Natural killer cell treated with Interleukin-12 subunit alpha and Interleukin-12 subunit beta and Interleukin-15 and Interleukin-18, amount 100 ng/mL, for 72 hours (primary cell): ENCODE data around the gene GGCX. TPM values are rescaled to one million over a fixed set of nuclear protein-coding genes. Genes with fewer than 3 reads are reported as not detected.

ENCODE experiments used
- ATAC-seq, 2 donors: fragments of 150-1000 bp; cut with Tn5 transposase in 1 of 2; sonication (Bioruptor Pico), chemical (Tn5 transposase) in 1 of 2; 2 replicates each; pipeline ENCODE4 v1.10.0; 2021
- DNase-seq: peaks from one replicate; pipeline ENCODE4 v3.0.0; 2022; ENCODE audit warnings: low spot score
- H3K27ac Mint-ChIP-seq, 2 donors: 1 replicate in 1 of 2; 2 replicates in 1 of 2; pipeline ENCODE4 v1.8.0; 2022; ENCODE audit warnings: mixed read lengths in 2 of 2, mild to moderate bottlenecking in 1 of 2, moderate library complexity in 1 of 2
- H3K27me3 Mint-ChIP-seq, 2 donors: 1 replicate in 1 of 2; 2 replicates in 1 of 2; pipeline ENCODE4 v1.8.0; 2022; ENCODE audit warnings: mixed read lengths in 2 of 2
- H3K36me3 Mint-ChIP-seq: one replicate; pipeline ENCODE4 v1.8.0; 2022; ENCODE audit warnings: mixed read lengths
- H3K4me1 Mint-ChIP-seq, 2 donors: 1 replicate in 1 of 2; 2 replicates in 1 of 2; pipeline ENCODE4 v1.8.0; 2022; ENCODE audit warnings: low read depth in 2 of 2, mixed read lengths in 2 of 2, mild to moderate bottlenecking in 1 of 2
- H3K4me3 Mint-ChIP-seq: one replicate; pipeline ENCODE4 v1.8.0; 2022; ENCODE audit warnings: mixed read lengths
- H3K9me3 Mint-ChIP-seq: 2 replicates; pipeline ENCODE4 v1.8.0; 2022; ENCODE audit warnings: mixed read lengths
- total RNA-seq, 2 donors: library from RNA; stranded (reverse); gene quantifications; one replicate each; pipeline ENCODE4 v1.2.3, GENCODE V29; 2022

GGCX gene
- total RNA-seq, 2 donors from 2014 or later, result 24.9 to 37.1 TPM

DNA sequence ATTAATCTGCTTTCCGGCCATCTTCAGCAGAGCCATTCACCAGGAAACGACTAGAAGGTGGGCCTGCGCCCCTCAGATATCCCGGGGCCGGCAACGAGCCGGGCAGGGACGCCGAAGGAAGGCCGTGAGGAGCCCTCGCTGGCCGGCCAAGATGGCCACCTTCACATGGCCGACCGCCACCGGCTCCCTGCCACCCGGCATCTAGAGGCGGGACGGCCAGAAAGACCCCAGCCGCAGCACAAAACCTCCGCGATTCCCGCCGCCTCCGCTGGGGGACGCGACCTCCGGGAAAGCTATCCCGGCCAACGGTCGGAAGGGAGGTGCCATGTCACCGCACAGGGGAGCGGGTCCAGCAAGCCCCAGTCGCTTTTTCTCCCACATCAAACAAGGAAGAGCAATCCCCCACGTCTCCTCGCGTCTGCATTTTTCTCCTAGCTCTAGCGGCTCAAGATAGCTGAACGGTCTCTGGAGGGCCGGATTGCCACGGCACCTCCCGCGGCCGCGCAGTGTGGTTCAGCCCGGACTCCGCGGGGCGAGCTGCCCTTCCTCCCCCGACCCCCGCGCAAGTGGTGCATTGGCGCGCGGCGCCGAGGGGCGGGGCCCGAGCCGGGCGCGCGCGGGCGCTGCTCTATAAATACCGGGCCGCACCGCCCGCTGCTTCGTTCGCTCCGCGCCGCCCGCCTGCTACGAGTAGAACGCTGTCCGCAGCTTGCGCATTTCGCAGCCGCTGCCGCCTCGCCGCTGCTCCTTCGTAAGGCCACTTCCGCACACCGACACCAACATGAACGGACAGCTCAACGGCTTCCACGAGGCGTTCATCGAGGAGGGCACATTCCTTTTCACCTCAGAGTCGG lies 22.6 kb downstream of the GGCX start, which contains the start of gene MAT2A:
Gene MAT2A, plus strand, starts transcription at position 662 of the 854 bp plus-strand sequence. Its CDS starts 120 bp downstream, at position 782.
- peaks cover 45 to 47% of the 10 kb centered on the region in 2 donors for H3K4me1 Mint-ChIP-seq
- peak within 1 kb of the TSS; percentile 98 for H3K4me3 Mint-ChIP-seq
- ATAC-seq (peak; percentile 89 to 90), DNase-seq (peak; percentile 94)
- H3K27ac Mint-ChIP-seq, result peak within 1 kb of the TSS; percentile 97
- no peaks in the 10 kb centered on the region for H3K27me3 Mint-ChIP-seq
- H3K9me3 Mint-ChIP-seq, result no peaks in the 10 kb centered on the region
- H3K36me3 Mint-ChIP-seq, result peaks cover 38% of the 10 kb centered on the region

DNA sequence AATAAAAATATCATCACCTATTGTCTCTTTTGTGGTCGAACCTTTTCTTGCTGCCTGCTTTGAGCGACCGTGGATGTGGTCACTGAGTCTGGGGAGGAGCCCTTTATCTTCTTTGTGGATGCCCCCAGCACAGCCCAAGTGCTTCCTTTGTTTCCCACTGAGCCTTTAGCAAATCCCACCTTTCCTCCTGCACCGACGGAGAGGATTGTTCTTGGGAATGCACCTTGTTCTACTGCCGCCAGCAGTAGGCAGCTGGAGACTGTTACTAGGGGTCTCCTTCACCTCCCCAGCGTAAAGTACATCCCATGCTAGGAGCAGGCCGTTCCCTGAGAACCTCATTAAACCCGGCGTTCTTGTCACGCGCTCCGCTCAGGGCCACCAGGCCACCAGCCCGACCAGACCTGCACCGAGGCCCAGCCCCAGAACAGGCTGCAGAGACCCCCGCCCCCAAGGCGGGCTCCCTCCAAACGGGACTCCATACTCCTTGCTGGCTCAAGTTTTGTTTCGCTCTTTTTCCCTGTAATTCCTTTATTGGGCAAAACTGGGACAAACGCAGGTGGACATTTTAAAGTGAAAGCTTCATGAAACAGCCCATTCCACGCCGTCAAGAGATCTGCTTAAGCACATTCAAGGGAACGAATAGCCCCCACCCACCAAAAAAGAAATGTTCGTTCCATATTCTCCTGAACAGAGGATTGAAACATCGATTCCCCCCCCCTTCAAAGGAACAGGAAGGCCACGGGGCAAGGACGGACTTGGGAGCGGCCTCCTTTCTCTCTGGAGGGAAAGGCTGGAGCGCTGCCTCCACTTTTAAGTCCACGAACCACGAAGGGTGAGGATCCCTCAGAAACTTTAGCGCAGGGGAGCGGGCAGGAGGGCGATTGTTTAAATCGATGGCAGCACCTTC lies 23.4 kb downstream of the GGCX start:
- Mint-ChIP-seq H3K4me1 (peaks cover 38 to 42% of the 10 kb centered on the region in 2 donors), H3K4me3 (peak overlapping the region; percentile 98), H3K36me3 (peaks cover 29% of the 10 kb centered on the region), H3K27me3 (no peaks in the 10 kb centered on the region), H3K9me3 (no peaks in the 10 kb centered on the region), H3K27ac (peak overlapping the region; percentile 97)
- ATAC-seq (no peak), DNase-seq (no peak)

DNA sequence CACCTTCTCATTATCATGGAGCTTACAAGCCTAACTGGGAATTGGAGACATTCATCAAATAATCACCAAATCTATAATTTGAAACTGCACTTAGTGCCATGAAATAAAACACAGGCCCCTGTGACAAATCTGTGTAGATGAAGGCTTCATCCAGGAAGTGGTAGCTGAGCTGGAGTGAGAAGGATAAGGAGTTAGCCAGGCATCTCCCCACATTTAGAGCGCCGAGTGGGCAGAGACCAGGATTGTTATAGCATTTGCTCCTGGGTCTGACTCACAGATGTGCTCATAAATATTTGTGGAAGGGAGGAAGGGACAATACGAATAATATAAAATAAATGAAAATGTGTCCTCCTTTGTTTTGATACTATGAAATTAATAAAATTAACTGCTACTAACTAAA lies 24.8 kb downstream of the GGCX start:
- peaks cover 16% of the 10 kb centered on the region for H3K36me3 Mint-ChIP-seq
- ATAC-seq (no peak), DNase-seq (no peak)
- no peaks in the 10 kb centered on the region for H3K9me3 Mint-ChIP-seq
- peaks cover 25 to 28% of the 10 kb centered on the region in 2 donors for H3K4me1 Mint-ChIP-seq
- no peak overlapping the region for H3K27ac Mint-ChIP-seq
- H3K27me3 Mint-ChIP-seq, result no peaks in the 10 kb centered on the region
- H3K4me3 Mint-ChIP-seq, result no peak overlapping the region

DNA sequence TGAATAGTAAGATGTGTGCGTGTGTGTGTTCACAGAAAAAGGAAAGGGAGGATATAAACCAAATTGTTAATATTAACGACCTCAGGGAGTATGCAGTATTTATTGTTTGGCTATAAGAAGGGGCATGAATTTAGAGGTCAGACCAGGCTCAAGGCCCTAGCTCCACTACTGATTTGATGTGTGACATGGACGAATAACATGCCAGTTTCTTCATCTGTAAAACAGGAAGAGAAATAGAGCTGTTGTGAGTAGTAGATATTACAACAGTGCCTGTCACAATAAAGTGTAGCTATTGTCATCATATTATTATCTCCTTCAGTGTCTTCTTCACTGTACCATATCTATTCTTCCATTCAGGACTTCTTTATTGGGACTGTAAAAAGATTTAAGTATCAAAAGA lies 26.4 kb downstream of the GGCX start:
- peaks cover 11 to 12% of the 10 kb centered on the region in 2 donors for H3K4me1 Mint-ChIP-seq
- DNase-seq (no peak), ATAC-seq (no peak)
- no peaks in the 10 kb centered on the region for H3K9me3 Mint-ChIP-seq
- no peaks in the 10 kb centered on the region for H3K36me3 Mint-ChIP-seq
- H3K4me3 Mint-ChIP-seq, result no peak overlapping the region
- no peaks in the 10 kb centered on the region for H3K27me3 Mint-ChIP-seq
- H3K27ac Mint-ChIP-seq, result no peak overlapping the region

DNA sequence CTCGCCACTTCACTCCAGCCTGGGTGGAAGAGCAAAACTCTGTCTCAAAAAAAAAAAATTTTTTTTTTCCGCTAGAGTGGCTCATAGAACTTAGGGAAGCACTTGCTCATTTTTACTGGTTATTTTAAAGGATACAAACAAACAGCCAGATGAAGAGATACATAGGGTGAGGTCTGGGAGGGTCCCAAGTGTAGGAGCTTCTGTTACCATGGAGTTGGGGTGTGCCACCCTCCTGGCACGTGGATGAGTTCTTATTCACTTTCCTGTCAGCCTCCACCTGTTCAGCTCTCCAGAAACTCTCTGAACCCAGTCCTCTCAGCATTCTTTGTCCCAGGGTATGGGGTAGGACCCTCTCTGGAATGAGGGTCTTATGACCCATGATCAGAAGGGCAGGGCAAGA lies 27.2 kb downstream of the GGCX start:
- no peaks in the 10 kb centered on the region for H3K36me3 Mint-ChIP-seq
- ATAC-seq (no peak), DNase-seq (no peak)
- peaks cover 0 to 3% of the 10 kb centered on the region in 2 donors for H3K27me3 Mint-ChIP-seq
- H3K9me3 Mint-ChIP-seq, result no peaks in the 10 kb centered on the region
- H3K4me1 Mint-ChIP-seq, result peaks cover 11% of the 10 kb centered on the region in 2 donors
- H3K27ac Mint-ChIP-seq, result no peak overlapping the region
- no peak overlapping the region for H3K4me3 Mint-ChIP-seq

DNA sequence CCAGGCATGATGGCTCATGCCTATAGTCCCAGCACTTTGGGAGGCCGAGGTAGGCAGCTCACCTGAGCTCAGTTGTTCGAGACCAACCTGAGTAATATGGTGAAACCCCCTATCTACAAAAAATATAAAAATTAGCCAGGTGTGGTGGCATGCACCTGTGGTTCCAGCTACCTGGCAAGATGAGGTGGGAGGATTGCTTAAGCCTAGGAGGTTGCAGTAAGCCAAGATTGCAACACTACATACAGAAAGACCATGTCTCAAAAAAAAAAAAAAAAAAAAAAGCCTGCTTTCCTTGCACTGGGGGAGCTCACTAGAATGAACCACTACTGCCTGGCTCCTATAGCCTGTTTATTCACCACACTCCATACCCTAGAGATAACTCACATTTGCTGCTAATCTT lies 29.7 kb downstream of the GGCX start:
- no peak overlapping the region for H3K27ac Mint-ChIP-seq
- no peaks in the 10 kb centered on the region for H3K36me3 Mint-ChIP-seq
- peaks cover 6 to 26% of the 10 kb centered on the region in 2 donors for H3K27me3 Mint-ChIP-seq
- no peak for DNase-seq
- no peak for ATAC-seq
- no peak overlapping the region for H3K4me3 Mint-ChIP-seq
- H3K4me1 Mint-ChIP-seq, result peaks cover 0 to 4% of the 10 kb centered on the region in 2 donors
- no peaks in the 10 kb centered on the region for H3K9me3 Mint-ChIP-seq

DNA sequence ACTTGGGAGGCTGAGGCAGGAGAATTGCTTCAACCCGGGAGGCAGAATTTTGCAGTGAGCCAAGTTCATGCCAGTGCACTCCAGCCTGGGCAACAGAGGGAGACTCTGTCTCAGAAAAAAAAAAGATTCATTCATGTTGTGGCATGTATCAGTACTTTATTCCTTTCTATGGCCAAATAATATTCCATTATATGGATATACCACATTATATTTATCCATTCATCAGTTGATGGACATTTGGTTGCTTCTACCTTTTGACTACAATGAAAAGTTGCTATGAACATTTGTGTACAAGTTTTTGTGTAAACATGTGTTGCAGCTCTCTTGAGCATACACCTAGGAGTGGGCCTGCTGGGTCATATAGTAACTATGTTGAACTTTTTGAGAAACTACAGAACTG lies 31.5 kb downstream of the GGCX start:
- no peak for DNase-seq
- H3K27me3 Mint-ChIP-seq, result peaks cover 8 to 28% of the 10 kb centered on the region in 2 donors
- no peaks in the 10 kb centered on the region for H3K36me3 Mint-ChIP-seq
- no peak for ATAC-seq
- no peaks in the 10 kb centered on the region for H3K9me3 Mint-ChIP-seq
- no peak overlapping the region for H3K4me3 Mint-ChIP-seq
- no peaks in the 10 kb centered on the region for H3K4me1 Mint-ChIP-seq
- H3K27ac Mint-ChIP-seq, result no peak overlapping the region

DNA sequence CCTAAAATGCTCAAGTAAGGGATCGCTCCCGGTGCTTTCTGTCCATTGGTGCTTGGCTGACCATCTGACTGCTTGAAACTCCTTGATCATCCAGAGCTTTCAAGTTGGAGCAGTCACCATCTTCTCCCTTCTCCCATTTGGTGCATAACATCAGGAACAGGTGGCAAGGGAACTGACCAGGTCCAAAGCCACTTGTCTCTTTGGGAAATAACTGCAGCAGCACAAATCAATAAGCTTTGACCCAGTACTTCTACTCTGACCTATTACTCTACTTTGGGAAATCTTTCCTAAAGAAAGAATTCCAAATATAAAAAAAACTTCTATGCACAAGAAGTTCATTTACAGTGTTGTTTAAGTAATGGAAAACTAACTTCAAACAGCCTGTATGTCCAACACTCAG lies 32.9 kb downstream of the GGCX start:
- H3K36me3 Mint-ChIP-seq, result no peaks in the 10 kb centered on the region
- H3K27me3 Mint-ChIP-seq, result peaks cover 8 to 28% of the 10 kb centered on the region in 2 donors
- no peaks in the 10 kb centered on the region for H3K4me1 Mint-ChIP-seq
- no peak for ATAC-seq
- no peak overlapping the region for H3K4me3 Mint-ChIP-seq
- no peak for DNase-seq
- H3K9me3 Mint-ChIP-seq, result no peaks in the 10 kb centered on the region
- no peak overlapping the region for H3K27ac Mint-ChIP-seq

DNA sequence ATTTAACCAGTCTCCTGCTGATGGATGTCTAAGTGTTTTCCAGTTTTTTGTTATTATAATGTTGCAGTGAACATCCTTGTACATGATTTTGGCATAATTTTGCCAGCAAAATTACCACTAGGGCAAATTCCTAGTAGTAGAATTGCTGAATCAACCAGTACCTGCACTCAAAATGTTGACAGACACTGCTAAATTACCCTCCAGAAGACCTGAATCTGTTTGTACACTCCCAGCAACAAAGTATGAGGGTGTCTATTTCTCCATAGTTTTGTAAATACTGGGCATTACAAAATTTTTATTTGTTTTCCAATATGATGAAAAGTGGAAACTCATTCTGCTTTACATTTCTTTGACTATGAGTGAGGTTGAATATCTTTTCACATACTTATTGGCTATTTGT lies 33.5 kb downstream of the GGCX start:
- no peaks in the 10 kb centered on the region for H3K36me3 Mint-ChIP-seq
- H3K4me1 Mint-ChIP-seq, result no peaks in the 10 kb centered on the region
- no peak for DNase-seq
- no peak overlapping the region for H3K27ac Mint-ChIP-seq
- ATAC-seq, result no peak
- no peak overlapping the region for H3K4me3 Mint-ChIP-seq
- H3K9me3 Mint-ChIP-seq, result no peaks in the 10 kb centered on the region
- peaks cover 8 to 28% of the 10 kb centered on the region in 2 donors for H3K27me3 Mint-ChIP-seq

DNA sequence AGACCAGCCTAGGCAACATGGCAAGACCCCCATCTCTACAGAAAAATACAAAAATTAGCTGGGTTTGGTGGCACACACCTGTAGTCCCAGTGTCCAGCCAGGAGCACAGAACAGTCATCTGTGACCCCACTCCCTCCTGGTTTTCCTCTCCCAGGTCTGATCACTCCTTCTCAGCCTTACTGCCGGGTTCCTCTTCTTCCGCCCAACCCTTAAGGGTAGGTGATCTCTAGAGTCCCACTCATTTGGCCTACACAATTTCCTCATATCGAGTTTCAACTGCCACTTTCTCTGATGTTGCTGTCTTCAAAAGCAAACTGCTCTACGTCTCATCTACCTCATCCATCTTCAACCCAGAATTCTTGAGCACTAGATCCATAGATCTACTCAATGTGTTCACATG lies 35.7 kb downstream of the GGCX start:
- H3K36me3 Mint-ChIP-seq, result no peaks in the 10 kb centered on the region
- peaks cover 8 to 28% of the 10 kb centered on the region in 2 donors for H3K27me3 Mint-ChIP-seq
- no peak for DNase-seq
- no peaks in the 10 kb centered on the region for H3K4me1 Mint-ChIP-seq
- no peak for ATAC-seq
- no peak overlapping the region for H3K27ac Mint-ChIP-seq
- no peak overlapping the region for H3K4me3 Mint-ChIP-seq
- H3K9me3 Mint-ChIP-seq, result no peaks in the 10 kb centered on the region

DNA sequence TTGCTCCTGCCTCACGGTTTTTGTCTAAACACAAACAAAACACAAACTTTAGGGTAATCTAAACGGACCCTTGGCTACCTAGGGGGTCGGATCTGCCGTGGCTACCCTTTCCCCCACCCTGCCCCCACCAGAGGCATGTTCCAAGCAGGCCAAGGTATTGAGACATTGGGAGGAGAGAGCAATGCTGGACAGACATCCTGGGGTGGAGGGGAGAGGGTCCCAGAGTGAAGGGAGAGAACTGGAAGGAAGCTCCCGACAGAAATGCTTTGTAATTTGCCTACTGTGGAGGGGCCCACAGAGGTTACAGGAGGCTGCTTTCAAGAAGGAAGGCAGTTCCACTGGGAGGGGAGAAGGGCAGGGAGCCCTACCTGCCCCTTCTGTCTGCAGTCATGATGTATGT lies 36.3 kb downstream of the GGCX start:
- Mint-ChIP-seq H3K4me1 (no peaks in the 10 kb centered on the region), H3K9me3 (no peaks in the 10 kb centered on the region), H3K36me3 (no peaks in the 10 kb centered on the region), H3K27ac (no peak overlapping the region), H3K4me3 (no peak overlapping the region), H3K27me3 (peaks cover 8 to 28% of the 10 kb centered on the region in 2 donors)
- DNase-seq (no peak), ATAC-seq (no peak)

DNA sequence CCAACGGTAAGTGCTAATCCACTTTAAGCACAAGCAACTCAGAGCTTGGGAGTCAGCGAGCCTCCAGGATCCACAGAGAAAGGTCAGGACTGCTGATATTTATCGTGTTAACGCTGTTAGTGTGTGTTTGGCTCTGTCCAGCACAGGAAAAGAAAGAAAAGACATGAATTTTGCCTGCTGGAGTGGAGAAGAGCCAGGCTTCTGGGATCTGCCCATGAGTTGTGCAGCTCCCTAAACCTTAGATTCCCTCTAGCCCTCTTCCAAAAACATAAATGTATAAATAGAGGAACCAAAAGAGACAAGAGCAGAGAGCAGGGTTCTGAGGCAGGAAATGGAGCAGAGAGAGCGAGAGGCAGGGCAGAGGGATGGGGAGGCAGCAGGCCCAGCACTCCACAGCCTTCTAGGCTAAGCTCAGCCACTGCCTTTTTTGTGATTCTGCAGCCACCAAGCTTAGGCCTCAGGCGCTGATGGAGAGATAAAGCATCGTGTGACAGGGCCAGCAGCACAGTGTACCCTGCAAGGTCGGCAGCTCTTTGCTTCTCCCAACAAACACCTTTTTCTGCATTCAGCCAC lies 36.9 kb downstream of the GGCX start:
- Mint-ChIP-seq H3K27me3 (peaks cover 8 to 28% of the 10 kb centered on the region in 2 donors), H3K9me3 (no peaks in the 10 kb centered on the region), H3K4me3 (no peak overlapping the region), H3K4me1 (no peaks in the 10 kb centered on the region), H3K27ac (no peak overlapping the region), H3K36me3 (no peaks in the 10 kb centered on the region)
- no peak for DNase-seq
- ATAC-seq, result no peak

DNA sequence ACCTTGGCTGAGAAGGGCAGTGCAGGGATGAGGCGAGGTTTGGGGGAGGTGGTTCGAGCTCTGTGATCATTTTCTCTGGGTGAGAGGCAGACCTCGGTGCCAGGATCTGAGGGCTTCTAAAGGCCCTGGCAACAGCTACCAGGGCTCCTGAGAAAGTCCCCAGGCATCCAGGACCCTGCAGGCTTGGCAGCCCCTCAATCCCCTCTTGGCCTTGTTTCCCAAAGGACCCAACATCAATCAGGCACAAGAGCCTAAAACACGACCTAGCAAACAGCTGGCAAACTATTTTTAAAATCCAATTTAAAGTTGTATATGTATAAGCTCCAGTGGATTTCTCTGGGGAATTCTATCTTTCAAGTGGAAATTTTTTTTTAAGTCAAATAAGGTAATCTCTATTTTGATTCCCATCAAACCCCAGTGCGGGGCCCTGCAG lies 37.4 kb downstream of the GGCX start:
- no peak overlapping the region for H3K27ac Mint-ChIP-seq
- no peaks in the 10 kb centered on the region for H3K9me3 Mint-ChIP-seq
- DNase-seq, result no peak
- H3K4me1 Mint-ChIP-seq, result no peaks in the 10 kb centered on the region
- peaks cover 8 to 24% of the 10 kb centered on the region in 2 donors for H3K27me3 Mint-ChIP-seq
- no peaks in the 10 kb centered on the region for H3K36me3 Mint-ChIP-seq
- no peak overlapping the region for H3K4me3 Mint-ChIP-seq
- ATAC-seq, result no peak
